ENCODE data around the gene CLEC17A. TPM values are rescaled to one million over a fixed set of nuclear protein-coding genes. Genes with fewer than 3 reads are reported as not detected.

The CLEC17A gene
- total RNA-seq, 1 donor from 2014 or later = not detected

DNA sequence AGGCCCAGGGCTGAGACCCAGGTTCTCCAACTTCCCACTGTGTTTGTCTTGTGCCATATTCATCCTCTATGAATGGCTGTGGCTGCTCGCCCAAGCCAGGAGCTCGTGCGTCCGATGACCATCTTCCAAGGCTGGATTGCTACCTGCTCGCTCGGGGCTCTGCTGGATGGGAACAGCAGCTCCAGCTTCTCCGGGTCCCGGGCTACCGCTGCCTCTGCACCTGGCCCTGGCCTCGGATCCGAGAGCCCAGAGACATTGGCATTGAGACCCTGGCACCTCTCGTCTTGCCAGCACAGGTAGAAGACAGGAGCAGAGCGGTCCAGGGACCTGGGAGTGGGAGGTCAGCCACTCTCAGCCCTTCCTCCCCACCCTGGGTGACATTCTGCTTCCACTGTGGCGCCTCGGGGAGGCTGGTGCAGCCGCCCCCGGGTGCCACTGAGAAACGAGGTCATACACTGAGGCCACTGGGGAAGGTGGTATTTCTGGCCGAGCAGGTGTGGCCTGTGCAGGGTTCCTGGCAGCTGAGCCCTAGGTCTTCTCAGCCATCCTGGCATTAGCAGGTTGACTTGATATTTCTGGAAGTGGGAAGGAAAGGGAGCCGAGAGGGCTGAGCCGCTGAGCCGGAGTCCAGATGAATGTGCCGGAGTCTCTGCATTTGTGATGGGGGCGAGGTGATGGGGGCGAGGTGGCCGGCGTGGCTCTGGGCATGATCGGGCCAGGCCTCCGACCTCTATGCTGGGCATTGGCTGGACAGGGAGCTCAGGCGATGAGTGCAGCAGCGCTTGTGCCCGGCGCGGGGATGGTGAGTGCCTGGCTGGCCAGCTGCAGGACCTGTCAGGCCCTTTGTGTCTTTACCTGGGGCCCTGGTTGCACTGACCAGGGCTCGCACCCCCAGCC, 29.6 kb upstream of the CLEC17A start:
- H3K9me3 Mint-ChIP-seq = no peaks in the 10 kb centered on the region
- H3K27me3 Mint-ChIP-seq (ENCODE audit: low read depth) = no peaks in the 10 kb centered on the region
- peaks cover 6% of the 10 kb centered on the region for H3K36me3 Mint-ChIP-seq
- H3K27ac Mint-ChIP-seq = no peak overlapping the region
- H3K4me1 Mint-ChIP-seq = peaks cover 33% of the 10 kb centered on the region
- TF ChIP-seq, protein P1, sequence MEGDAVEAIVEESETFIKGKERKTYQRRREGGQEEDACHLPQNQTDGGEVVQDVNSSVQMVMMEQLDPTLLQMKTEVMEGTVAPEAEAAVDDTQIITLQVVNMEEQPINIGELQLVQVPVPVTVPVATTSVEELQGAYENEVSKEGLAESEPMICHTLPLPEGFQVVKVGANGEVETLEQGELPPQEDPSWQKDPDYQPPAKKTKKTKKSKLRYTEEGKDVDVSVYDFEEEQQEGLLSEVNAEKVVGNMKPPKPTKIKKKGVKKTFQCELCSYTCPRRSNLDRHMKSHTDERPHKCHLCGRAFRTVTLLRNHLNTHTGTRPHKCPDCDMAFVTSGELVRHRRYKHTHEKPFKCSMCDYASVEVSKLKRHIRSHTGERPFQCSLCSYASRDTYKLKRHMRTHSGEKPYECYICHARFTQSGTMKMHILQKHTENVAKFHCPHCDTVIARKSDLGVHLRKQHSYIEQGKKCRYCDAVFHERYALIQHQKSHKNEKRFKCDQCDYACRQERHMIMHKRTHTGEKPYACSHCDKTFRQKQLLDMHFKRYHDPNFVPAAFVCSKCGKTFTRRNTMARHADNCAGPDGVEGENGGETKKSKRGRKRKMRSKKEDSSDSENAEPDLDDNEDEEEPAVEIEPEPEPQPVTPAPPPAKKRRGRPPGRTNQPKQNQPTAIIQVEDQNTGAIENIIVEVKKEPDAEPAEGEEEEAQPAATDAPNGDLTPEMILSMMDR (IDR thresholded peaks at IDR 0.05; ENCODE audit: unreplicated experiment) = no peak
- H3K4me3 Mint-ChIP-seq = no peak overlapping the region
- DNase-seq (ENCODE audit: low spot score in 2 of 2, unreplicated experiment in 2 of 2) = no peak

DNA sequence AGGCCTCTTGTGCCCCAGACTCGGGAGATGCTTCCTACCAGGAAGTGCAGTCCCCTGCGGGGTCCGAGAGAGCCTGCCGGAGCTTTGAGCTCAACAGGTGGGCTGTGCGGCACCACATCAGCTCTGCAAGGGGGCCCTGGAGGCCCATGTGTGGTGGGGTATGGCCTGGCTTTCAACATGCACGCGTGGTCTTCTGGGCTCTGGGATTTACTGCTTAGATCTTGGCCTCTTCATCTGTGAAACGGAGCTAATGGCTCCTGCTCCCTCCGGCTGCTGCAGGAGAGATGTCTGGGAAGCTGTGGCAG, 29.0 kb upstream of the CLEC17A start:
- Mint-ChIP-seq H3K4me3 (no peak overlapping the region), H3K27ac (peak overlapping the region; percentile 80), H3K4me1 (peaks cover 36% of the 10 kb centered on the region), H3K27me3 (ENCODE audit: low read depth) (no peaks in the 10 kb centered on the region), H3K36me3 (peaks cover 5% of the 10 kb centered on the region), H3K9me3 (no peaks in the 10 kb centered on the region)
- DNase-seq (ENCODE audit: low spot score in 2 of 2, unreplicated experiment in 2 of 2) = no peak
- TF ChIP-seq, protein P1 (IDR thresholded peaks at IDR 0.05; ENCODE audit: unreplicated experiment) = no peak

DNA sequence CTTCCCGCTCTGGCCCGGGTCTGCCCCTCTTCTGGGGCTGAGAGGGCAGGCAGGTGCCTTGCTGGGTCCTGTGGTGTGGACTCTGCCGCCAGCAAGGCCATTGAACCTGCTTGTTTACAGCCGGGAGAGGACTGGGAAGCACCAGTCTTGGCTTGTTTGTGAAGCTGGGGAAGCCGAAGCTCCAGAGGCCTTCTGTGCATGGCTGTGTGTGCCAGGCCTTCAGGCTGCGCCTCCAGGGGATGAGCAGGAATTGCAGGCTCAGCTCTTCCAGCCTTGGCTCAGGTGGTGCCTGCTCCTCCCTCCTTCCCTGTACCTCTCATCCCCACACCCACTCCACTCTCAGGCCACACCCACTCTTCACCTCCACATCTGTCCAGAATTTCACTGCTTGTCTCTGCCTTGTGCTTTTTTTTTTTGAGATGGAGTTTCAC, 28.5 kb upstream of the CLEC17A start:
- no peaks in the 10 kb centered on the region for H3K27me3 Mint-ChIP-seq (ENCODE audit: low read depth)
- peak overlapping the region; percentile 80 for H3K27ac Mint-ChIP-seq
- no peak overlapping the region for H3K4me3 Mint-ChIP-seq
- DNase-seq (ENCODE audit: low spot score in 2 of 2, unreplicated experiment in 2 of 2) = no peak
- TF ChIP-seq, protein P1 (IDR thresholded peaks at IDR 0.05; ENCODE audit: unreplicated experiment) = no peak
- H3K36me3 Mint-ChIP-seq = peaks cover 5% of the 10 kb centered on the region
- no peaks in the 10 kb centered on the region for H3K9me3 Mint-ChIP-seq
- peaks cover 40% of the 10 kb centered on the region for H3K4me1 Mint-ChIP-seq

DNA sequence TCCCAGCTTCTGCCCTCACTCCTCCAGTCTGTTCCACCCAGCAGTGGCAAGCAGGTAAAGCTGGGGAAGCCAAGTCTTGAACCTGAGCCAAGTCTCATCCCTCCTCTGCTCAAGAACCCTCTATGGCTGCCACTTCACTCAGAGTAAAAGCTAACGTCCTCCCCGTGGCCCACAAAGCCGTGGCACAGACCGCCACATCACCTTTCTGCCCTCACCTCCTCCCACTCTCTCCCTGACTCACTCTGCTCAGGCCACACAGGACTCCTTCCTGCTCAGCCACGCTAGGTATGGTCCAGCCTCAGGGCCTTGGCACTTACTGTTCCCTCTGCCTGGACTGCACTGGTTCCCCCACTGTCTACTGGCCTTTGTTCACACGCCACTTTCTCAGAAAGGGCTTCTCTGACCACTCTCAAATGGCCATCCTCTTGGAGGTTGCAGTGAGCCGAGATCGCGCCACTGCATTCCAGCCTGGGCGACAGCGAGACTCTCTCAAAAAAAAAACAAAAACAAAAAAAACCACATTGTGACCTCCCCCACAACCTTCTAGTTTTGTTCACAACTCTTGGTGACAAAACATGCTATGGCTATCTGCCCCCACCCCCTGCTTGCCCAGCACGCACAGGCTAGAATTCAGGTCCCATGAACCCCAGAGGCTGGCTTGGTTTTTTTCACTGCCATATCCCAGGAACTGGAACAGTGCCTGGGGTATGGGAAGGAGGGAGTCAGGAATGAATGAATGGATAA, 26.8 kb upstream of the CLEC17A start:
- DNase-seq (ENCODE audit: low spot score in 2 of 2, unreplicated experiment in 2 of 2) = no peak
- H3K36me3 Mint-ChIP-seq = peaks cover 1% of the 10 kb centered on the region
- peaks cover 31% of the 10 kb centered on the region for H3K4me1 Mint-ChIP-seq
- H3K4me3 Mint-ChIP-seq = no peak overlapping the region
- H3K27me3 Mint-ChIP-seq (ENCODE audit: low read depth) = no peaks in the 10 kb centered on the region
- TF ChIP-seq, protein P1 (IDR thresholded peaks at IDR 0.05; ENCODE audit: unreplicated experiment) = no peak
- H3K9me3 Mint-ChIP-seq = no peaks in the 10 kb centered on the region
- H3K27ac Mint-ChIP-seq = peak overlapping the region; percentile 59

DNA sequence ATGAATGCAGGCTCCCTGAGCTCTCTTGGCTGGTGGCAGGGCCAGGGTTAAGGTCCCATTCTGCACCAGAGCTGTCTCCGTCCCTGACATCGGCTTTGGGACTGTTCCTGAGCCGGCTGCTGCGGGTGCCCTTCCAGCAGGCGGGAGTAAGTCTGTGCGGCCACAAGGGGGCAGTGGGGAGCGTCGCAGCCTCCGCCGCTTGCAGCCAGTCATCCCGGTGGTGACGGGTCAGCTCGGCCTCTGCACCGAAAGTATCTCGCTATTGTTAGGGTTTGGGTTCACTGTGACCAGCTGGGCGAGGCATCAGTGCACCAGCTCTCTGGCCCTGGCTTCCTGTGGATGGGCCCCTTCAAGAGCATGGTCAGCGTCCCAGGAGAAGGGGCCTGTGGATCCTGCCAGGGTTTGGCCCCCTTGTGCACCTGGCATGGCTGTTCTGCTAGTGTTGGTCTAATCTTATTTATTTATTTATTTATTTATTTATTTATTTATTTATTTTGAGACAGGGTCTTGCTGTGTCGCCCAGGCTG, 26.2 kb upstream of the CLEC17A start:
- Mint-ChIP-seq H3K4me1 (peaks cover 27% of the 10 kb centered on the region), H3K4me3 (peak overlapping the region; percentile 36), H3K27me3 (ENCODE audit: low read depth) (no peaks in the 10 kb centered on the region), H3K9me3 (no peaks in the 10 kb centered on the region), H3K27ac (peak overlapping the region; percentile 25), H3K36me3 (peaks cover 1% of the 10 kb centered on the region)
- TF ChIP-seq, protein P1 (IDR thresholded peaks at IDR 0.05; ENCODE audit: unreplicated experiment) = peak; percentile 90
- DNase-seq (ENCODE audit: low spot score in 2 of 2, unreplicated experiment in 2 of 2) = peak; percentile 52 to 74
